K562 (cell line): ENCODE results near the gene FAM219A. TPM values are rescaled to one million over a fixed set of nuclear protein-coding genes. Genes with fewer than 3 reads are reported as not detected.

Source experiments
- ARID1B ChIP-seq: fragments of 450-650 bp; IDR thresholded peaks from 2 replicates; pipeline ENCODE4 v1.6.1; 2016; ENCODE audit warnings: antibody characterized with exemption, mild to moderate bottlenecking, inconsistent platforms
- CBFB ChIP-seq: sonication (generic); formaldehyde crosslinking; IDR thresholded peaks from 2 replicates; pipeline ENCODE4 v1.4.0; 2020; ENCODE audit warnings: mild to moderate bottlenecking, missing genetic modification reagents
- DPF2 ChIP-seq: fragments of 450-650 bp; IDR thresholded peaks from 2 replicates; pipeline ENCODE4 v1.6.1; 2016
- POLR3G ChIP-seq: IDR thresholded peaks from 2 replicates; pipeline ENCODE4 v1.6.1; 2011; ENCODE audit not compliant: insufficient read length, insufficient replicate concordance; ENCODE audit errors: extremely low read depth
- RBM15 ChIP-seq: fragments of 200-400 bp; formaldehyde crosslinking; IDR thresholded peaks from 2 replicates; pipeline ENCODE4 v1.6.1; 2018; ENCODE audit warnings: mild to moderate bottlenecking, low read length, moderate library complexity; ENCODE audit not compliant: insufficient read depth
- SMARCA4 ChIP-seq: fragments of 450-650 bp; IDR thresholded peaks from 2 replicates; pipeline ENCODE4 v1.6.1; 2016
- SOX6 ChIP-seq: fragments of 450-650 bp; IDR thresholded peaks from 2 replicates; pipeline ENCODE4 v1.6.1; 2014; ENCODE audit warnings: mild to moderate bottlenecking
- TCF3 ChIP-seq: sonication (generic); formaldehyde crosslinking; IDR thresholded peaks from 2 replicates; pipeline ENCODE4 v1.4.0; 2020; ENCODE audit warnings: mild to moderate bottlenecking, missing genetic modification reagents
- ZNF740 ChIP-seq, 3 experiments: fragments of 200-800 bp in 1 of 3; sonication (Bioruptor generic) in 1 of 3; sonication (generic) in 1 of 3; formaldehyde crosslinking in 1 of 3; IDR thresholded peaks; 2 replicates each; pipeline versions ENCODE4 v1.6.1 to v1.8.0; 2016 to 2022; ENCODE audit warnings: mild to moderate bottlenecking in 2 of 3, missing compliant biosample characterization in 2 of 3, missing genetic modification characterization in 2 of 3, missing genetic modification reagents in 1 of 3
- polyA plus RNA-seq, 8 experiments: library from polyadenylated mRNA; depleted of rRNA in 4 of 8; stranded (reverse) in 5 of 8; unstranded in 3 of 8; fragments of >200 nt; fragmentation: Nextera tagmentation in 2 of 8; fragmentation: Illumina TruSeq in 1 of 8; extraction: Ambion mirVana in 2 of 8; extraction: Trizol in 1 of 8; gene quantifications; 2 replicates each; pipeline versions ENCODE4 v1.2.1 to v1.2.3, GENCODE V29; 2011 to 2014; ENCODE audit warnings: inconsistent platforms in 1 of 8, missing spikeins in 1 of 8
- total RNA-seq, 7 experiments: library from RNA; depleted of rRNA in 6 of 7; stranded (reverse); fragments of >200 nt in 6 of 7; fragmentation: Illumina TruSeq in 2 of 7; extraction: Trizol in 2 of 7; gene quantifications; 2 replicates each; pipeline versions ENCODE4 v1.2.1 to v1.2.3, GENCODE V29; 2011 to 2021; ENCODE audit warnings: low replicate concordance in 1 of 7

The FAM219A gene
- total and polyA plus RNA-seq, 9 of the 15 experiments (the other 6 are each of a cell fraction or from before 2014, with no cell fraction given) = 0.63 to 8.6 (median 2.9) TPM

DNA sequence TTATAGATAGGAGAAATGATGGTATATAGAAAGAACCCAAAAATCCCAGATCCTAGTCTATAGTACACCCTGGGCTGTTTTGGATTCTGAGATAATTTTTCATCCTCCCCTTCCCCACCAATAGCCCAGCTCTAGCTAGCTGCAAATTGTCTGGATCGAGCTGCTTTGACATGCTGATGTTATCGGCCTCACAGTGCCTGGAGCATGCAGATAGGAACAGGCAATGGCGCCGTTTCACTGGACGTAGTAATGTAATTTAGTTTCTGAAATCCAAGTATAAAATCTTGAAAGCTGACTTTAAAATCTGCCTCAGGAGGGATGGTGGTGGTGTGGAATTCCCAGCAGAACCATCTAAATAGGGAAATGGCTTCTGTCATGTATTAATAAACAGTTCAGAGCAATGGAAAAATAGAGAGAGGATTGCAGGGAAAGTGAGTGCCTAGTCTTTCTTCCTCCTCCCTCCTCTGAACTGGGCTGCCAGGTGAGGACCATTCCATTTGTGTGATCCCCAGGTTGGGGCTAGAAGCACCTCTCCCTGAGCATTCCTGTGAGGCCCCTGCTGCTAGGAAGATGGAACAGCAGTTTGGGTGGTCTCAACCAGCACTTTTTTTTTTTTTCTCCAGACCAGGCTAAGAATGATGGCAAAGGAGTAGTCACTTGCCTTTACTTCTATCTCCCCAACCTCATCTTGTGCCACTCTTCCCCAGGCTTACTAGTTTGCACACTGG lies 31.9 kb downstream of the FAM219A start (continued):
- TF ChIP-seq CBFB (CRISPR knock-in tag) = no peak
- no peak for TF ChIP-seq RBM15
- TF ChIP-seq ARID1B = peak; percentile 76
- peak; percentile 29; the same call in 1 of the 2 replicates for TF ChIP-seq TCF3 (CRISPR knock-in tag)
- TF ChIP-seq SOX6 = no peak
- no peak for TF ChIP-seq POLR3G
- TF ChIP-seq ZNF740 (CRISPR knock-in tag; IDR thresholded peaks at IDR 0.05) = no peak
- no peak for TF ChIP-seq ZNF740 (tag; IDR thresholded peaks at IDR 0.05)
- TF ChIP-seq SMARCA4 = peak; percentile 29; the same call in 1 of the 2 replicates
- TF ChIP-seq DPF2 = 0 out of 2 replicates have a peak, but pooled peaks have one; percentile 29
- TF ChIP-seq, all 486 proteins: peak for 8
